H7 (cell line): ENCODE results near the gene PNMA8B. TPM values are rescaled to one million over a fixed set of nuclear protein-coding genes. Genes with fewer than 3 reads are reported as not detected.
"Not testable (repeated sequence)": the region's sequence is repeated elsewhere in the genome, so short reads cannot be mapped to it uniquely, and the experiment has no call there.

Experiments
- DNase-seq: peaks from one replicate; pipeline ENCODE4 v3.0.0; 2012
- H3K27me3 ChIP-seq: 2 replicates; pipeline ENCODE4 v1.6.0; 2011; ENCODE audit warnings: mild to moderate bottlenecking, low read length; ENCODE audit not compliant: control insufficient read depth, insufficient read depth
- H3K36me3 ChIP-seq: replicated peaks from 2 replicates; pipeline ENCODE4 v1.5.1; 2011; ENCODE audit warnings: low read length; ENCODE audit not compliant: control insufficient read depth, insufficient read depth
- H3K4me3 ChIP-seq: 2 replicates; pipeline ENCODE4 v1.5.1; 2011; ENCODE audit warnings: low read depth, mild to moderate bottlenecking, control low read depth, low read length, moderate library complexity; ENCODE audit not compliant: insufficient read depth
- total RNA-seq: library from RNA; depleted of rRNA; stranded (reverse); fragments of >200 nt; shearing (Covaris generic); gene quantifications from 2 replicates; pipeline ENCODE4 v1.2.3, GENCODE V29; 2014

Gene PNMA8B
- total RNA-seq, 1 experiment from 2014 or later = 2.8 TPM

GRCh38 chr19:46521241-46521868 is 25.7 kb upstream of the PNMA8B start:
- H3K27me3 ChIP-seq = no peaks in the 10 kb centered on the region
- H3K4me3 ChIP-seq = no peak overlapping the region
- DNase-seq = no peak
- no peaks in the 10 kb centered on the region for H3K36me3 ChIP-seq

GRCh38 chr19:46520616-46521015 is 24.9 kb upstream of the PNMA8B start:
- no peak overlapping the region for H3K4me3 ChIP-seq
- DNase-seq = peak; percentile 77
- no peaks in the 10 kb centered on the region for H3K27me3 ChIP-seq
- H3K36me3 ChIP-seq = no peaks in the 10 kb centered on the region

DNA sequence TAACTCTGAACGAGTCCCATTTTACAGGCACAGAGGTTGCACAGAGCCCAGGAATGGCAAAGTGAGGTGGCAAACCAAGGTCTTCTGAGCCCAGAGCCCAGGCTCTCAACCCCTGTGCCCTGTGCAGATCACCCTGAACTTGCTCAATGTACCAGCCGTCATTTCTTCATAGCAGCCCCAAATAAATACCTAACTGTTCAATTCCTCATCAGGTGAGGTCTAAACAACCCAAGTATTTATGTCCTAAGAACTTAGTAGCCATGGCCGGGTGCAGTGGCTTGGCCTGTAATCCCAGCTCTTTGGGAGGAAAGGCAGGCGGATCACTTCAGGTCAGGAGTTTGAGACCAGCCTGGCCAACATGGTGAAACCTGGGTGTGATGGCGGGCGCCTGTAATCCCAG is 21.8 kb upstream of the PNMA8B start:
- H3K27me3 ChIP-seq = no peaks in the 10 kb centered on the region; the same call in 1 of the 2 replicates
- no peak for DNase-seq
- H3K36me3 ChIP-seq = no peaks in the 10 kb centered on the region
- no peak overlapping the region for H3K4me3 ChIP-seq

GRCh38 chr19:46515879-46516350 is 20.2 kb upstream of the PNMA8B start:
- no peaks in the 10 kb centered on the region; the same call in 1 of the 2 replicates for H3K27me3 ChIP-seq
- peak; percentile 86 for DNase-seq
- no peak overlapping the region for H3K4me3 ChIP-seq

DNA sequence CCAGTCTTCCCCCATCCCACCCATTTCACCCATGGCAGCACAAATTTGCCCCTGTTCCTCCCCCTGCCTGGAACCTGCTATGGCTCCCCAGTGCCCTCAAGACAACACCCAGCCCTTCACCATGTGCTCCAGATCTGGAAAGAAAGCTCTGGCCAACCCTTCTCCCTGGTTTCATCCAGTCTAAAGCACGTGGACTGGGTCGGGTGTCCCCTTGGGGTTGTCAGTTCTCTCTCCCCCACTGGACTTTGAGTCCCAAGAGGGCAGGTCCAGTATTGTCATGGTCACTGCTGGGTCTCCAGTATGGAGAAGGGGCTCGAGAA is 19.6 kb upstream of the PNMA8B start:
- DNase-seq = no peak
- no peaks in the 10 kb centered on the region for H3K36me3 ChIP-seq
- no peak overlapping the region for H3K4me3 ChIP-seq

More at GRCh38 chr19:46515879-46516350, 20.2 kb upstream of the PNMA8B start:
- no peaks in the 10 kb centered on the region for H3K36me3 ChIP-seq

GRCh38 chr19:46514589-46515289 is 19.1 kb upstream of the PNMA8B start:
- Histone ChIP-seq H3K4me3 (no peak overlapping the region), H3K36me3 (no peaks in the 10 kb centered on the region), H3K27me3 (no peaks in the 10 kb centered on the region; the same call in 1 of the 2 replicates)
- peak; percentile 78 for DNase-seq

More for the DNA sequence above, 19.6 kb upstream of the PNMA8B start:
- no peaks in the 10 kb centered on the region; the same call in 1 of the 2 replicates for H3K27me3 ChIP-seq

- Histone ChIP-seq H3K27me3 (no peaks in the 10 kb centered on the region; the same call in 1 of the 2 replicates), H3K36me3 (no peaks in the 10 kb centered on the region), H3K4me3 (no peak overlapping the region)
- peak; percentile 94 for DNase-seq
These were observed 18.0 kb upstream of the PNMA8B start for GRCh38 chr19:46513461-46514236.

DNA sequence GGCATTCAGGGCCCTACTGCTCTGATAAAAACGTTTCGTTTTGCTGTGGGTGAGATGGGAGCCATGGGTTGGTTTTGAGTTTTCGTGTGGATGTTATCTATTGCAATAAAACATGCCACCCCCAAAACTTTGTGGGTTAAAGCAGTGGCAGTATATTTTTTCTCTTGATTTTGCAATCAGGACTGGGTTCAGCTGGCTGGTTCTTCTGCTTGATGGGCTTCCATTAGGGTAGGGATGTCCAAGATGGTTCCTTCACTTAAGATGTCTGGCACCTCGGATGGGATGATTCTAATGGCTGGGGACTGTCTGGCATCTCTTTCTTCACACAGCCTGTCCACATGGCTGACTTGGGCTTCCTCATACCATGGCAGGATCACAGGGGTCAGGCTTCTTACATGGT is 15.6 kb upstream of the PNMA8B start:
- H3K36me3 ChIP-seq = no peaks in the 10 kb centered on the region
- no peak overlapping the region for H3K4me3 ChIP-seq
- no peaks in the 10 kb centered on the region; the same call in 1 of the 2 replicates for H3K27me3 ChIP-seq
- DNase-seq = no peak

DNA sequence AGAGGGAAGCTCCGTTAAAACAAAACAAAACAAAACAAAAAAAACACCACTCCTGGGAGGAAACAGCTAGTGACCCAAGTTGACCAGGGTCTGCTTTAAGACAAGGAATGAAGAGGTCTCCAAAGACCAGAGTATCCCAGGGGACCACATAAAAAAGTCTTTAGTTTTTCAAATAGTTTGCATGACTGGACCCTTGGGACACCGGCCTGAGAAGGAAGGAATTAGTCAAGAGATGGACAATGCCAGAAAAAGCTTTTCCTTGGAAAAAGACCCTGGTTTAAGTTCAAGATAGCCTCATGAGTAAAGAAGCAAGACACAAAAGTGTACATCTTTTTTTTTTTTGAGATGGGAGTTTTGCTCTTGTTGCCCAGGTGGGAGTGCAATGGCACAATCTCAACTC is 12.5 kb upstream of the PNMA8B start:
- Histone ChIP-seq H3K27me3 (no peaks in the 10 kb centered on the region), H3K4me3 (no peak overlapping the region), H3K36me3 (no peaks in the 10 kb centered on the region)
- no peak for DNase-seq

- DNase-seq = peak; percentile 29
- Histone ChIP-seq H3K4me3 (no peak overlapping the region), H3K27me3 (no peaks in the 10 kb centered on the region), H3K36me3 (no peaks in the 10 kb centered on the region)
These were observed 8.3 kb upstream of the PNMA8B start for GRCh38 chr19:46503848-46504453.

DNA sequence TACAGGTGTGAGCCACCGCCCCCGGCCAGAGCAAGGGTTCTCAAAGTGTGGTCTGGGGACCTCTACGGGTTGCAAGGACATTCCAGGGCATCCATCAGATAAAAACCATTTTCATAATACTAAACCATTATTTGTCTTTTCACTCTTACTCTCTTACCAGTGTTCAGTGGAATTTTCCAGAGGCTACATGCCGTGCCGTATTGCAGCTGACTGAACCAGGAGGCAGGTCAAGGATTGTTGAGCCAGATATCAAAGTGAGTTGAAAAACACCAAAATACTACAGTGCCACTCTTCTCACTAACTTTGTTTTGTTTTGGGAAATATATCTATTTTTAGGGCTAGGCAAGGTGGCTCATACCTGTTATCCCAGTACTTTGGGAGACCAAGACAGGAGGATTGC is 7.2 kb upstream of the PNMA8B start:
- Histone ChIP-seq H3K4me3 (no peak overlapping the region), H3K36me3 (no peaks in the 10 kb centered on the region), H3K27me3 (no peaks in the 10 kb centered on the region)
- DNase-seq = no peak

DNA sequence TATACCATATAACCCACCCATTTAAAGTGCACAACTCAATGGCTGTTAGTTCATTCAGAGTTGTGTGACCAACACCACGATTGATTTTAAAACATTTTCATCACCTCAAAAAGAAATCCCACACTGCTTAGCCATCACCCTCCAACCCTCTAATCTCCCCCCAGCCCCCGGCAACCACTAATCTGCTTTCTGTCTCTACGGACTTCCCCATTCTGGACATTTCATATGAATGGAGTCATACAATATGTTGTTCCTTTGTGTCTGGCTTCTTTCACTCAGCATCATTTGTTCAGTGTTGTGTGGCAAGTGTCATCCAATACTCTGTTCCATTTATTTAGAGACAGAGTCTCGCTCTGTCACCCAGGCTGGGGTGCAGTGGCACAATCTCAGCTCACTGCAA is 4.0 kb upstream of the PNMA8B start:
- H3K4me3 ChIP-seq = no peak overlapping the region
- no peak for DNase-seq
- peaks cover 7% of the 10 kb centered on the region; the same call in 1 of the 2 replicates for H3K27me3 ChIP-seq
- H3K36me3 ChIP-seq = no peaks in the 10 kb centered on the region

GRCh38 chr19:46497773-46498172 is 2.1 kb upstream of the PNMA8B start:
- H3K4me3 ChIP-seq = no peak overlapping the region
- H3K36me3 ChIP-seq = no peaks in the 10 kb centered on the region
- no peak for DNase-seq
- peaks cover 25% of the 10 kb centered on the region for H3K27me3 ChIP-seq

DNA sequence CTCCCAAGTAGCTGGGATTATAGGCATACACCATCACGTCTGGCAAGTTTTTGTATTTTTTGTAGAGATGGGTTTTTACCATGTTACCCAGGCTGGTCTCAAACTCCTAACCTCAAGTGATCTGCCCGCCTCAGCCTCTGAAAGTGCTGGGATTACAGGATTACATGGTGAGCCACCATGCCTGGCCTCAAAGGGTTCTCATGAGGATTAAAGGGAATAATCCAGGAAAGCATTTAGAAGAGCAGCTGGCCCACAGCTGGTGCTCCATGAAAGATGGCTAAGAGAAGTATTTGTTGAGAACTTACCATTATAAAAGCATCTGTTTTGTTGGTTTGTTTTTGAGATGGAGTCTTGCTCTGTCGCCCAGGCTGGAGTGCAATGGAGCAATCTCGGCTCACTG is 1.2 kb upstream of the PNMA8B start:
- DNase-seq, H3K36me3 ChIP-seq, H3K4me3 ChIP-seq: not testable (repeated sequence)
- peaks cover 34% of the 10 kb centered on the region for H3K27me3 ChIP-seq
